WERI-Rb-1 (cell line): ENCODE data around the gene ABHD14A.

ENCODE experiments used
- DNase-seq: peaks from one replicate; pipeline ENCODE4 v3.0.0-alpha.2; 2020
- H3K27ac ChIP-seq: fragments of 250-450 bp; sonication (Bioruptor Pico); 2 replicates; pipeline ENCODE4 v1.5.1; 2020; ENCODE audit warnings: mild to moderate bottlenecking, moderate library complexity
- H3K27me3 ChIP-seq: fragments of 250-450 bp; sonication (Bioruptor Pico); 2 replicates; pipeline ENCODE4 v1.5.1; 2021; ENCODE audit warnings: mild to moderate bottlenecking, low read depth, moderate library complexity; ENCODE audit not compliant: insufficient read depth, severe bottlenecking
- H3K36me3 ChIP-seq: fragments of 250-450 bp; sonication (Bioruptor Pico); 2 replicates; pipeline ENCODE4 v1.5.1; 2020; ENCODE audit warnings: mild to moderate bottlenecking, moderate library complexity
- H3K4me3 ChIP-seq: 2 replicates; pipeline ENCODE4 v1.5.1; 2011; ENCODE audit warnings: low read depth, mild to moderate bottlenecking, control low read depth, low read length
- H3K9me3 ChIP-seq: fragments of 250-450 bp; sonication (Bioruptor Pico); 2 replicates; pipeline ENCODE4 v1.5.1; 2021; ENCODE audit warnings: mild to moderate bottlenecking, moderate library complexity; ENCODE audit not compliant: severe bottlenecking
- TF ChIP-seq, protein P1 (sequence below): IDR thresholded peaks from 2 replicates; pipeline ENCODE4 v1.5.1; 2011; ENCODE audit warnings: low read depth, mild to moderate bottlenecking, control low read depth, inconsistent platforms, low read length

Gene ABHD14A

DNA sequence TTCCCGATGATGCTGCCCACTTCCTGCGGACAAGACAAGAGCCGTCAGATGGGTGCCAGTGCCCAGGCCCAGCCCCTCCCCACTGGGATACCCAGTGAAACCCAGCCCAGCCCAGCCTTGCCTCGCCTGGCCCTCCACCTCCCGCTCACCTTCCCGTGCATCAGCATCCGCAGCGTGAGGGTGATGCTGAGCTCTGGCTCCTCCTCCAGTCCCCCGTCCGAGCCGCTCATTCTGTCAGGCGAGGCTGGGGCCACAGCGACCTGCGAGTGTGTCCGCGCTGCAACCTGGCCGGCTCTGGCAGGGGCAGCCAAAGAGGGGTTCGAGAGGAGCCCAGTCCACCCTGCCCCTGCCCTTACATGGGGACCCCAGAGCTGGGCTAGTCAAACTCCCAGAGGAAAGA is 13.9 kb upstream of the ABHD14A start:
- TF ChIP-seq, protein P1, sequence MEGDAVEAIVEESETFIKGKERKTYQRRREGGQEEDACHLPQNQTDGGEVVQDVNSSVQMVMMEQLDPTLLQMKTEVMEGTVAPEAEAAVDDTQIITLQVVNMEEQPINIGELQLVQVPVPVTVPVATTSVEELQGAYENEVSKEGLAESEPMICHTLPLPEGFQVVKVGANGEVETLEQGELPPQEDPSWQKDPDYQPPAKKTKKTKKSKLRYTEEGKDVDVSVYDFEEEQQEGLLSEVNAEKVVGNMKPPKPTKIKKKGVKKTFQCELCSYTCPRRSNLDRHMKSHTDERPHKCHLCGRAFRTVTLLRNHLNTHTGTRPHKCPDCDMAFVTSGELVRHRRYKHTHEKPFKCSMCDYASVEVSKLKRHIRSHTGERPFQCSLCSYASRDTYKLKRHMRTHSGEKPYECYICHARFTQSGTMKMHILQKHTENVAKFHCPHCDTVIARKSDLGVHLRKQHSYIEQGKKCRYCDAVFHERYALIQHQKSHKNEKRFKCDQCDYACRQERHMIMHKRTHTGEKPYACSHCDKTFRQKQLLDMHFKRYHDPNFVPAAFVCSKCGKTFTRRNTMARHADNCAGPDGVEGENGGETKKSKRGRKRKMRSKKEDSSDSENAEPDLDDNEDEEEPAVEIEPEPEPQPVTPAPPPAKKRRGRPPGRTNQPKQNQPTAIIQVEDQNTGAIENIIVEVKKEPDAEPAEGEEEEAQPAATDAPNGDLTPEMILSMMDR, result no peak
- Histone ChIP-seq H3K36me3 (peaks cover 95% of the 10 kb centered on the region), H3K4me3 (peak overlapping the region; percentile 15), H3K27ac (peak overlapping the region; percentile 100), H3K9me3 (no peaks in the 10 kb centered on the region), H3K27me3 (no peaks in the 10 kb centered on the region)
- DNase-seq, result no peak

- H3K4me3 ChIP-seq, result peak overlapping the region; percentile 47
- DNase-seq, result peak; percentile 95
- no peaks in the 10 kb centered on the region for H3K9me3 ChIP-seq
- peaks cover 95% of the 10 kb centered on the region for H3K36me3 ChIP-seq
- peak overlapping the region; percentile 100 for H3K27ac ChIP-seq
- TF ChIP-seq, protein P1, result no peak
- H3K27me3 ChIP-seq, result no peaks in the 10 kb centered on the region
Observed at GRCh38 chr3:51961602-51962569, 13.0 kb upstream of the ABHD14A start.

DNA sequence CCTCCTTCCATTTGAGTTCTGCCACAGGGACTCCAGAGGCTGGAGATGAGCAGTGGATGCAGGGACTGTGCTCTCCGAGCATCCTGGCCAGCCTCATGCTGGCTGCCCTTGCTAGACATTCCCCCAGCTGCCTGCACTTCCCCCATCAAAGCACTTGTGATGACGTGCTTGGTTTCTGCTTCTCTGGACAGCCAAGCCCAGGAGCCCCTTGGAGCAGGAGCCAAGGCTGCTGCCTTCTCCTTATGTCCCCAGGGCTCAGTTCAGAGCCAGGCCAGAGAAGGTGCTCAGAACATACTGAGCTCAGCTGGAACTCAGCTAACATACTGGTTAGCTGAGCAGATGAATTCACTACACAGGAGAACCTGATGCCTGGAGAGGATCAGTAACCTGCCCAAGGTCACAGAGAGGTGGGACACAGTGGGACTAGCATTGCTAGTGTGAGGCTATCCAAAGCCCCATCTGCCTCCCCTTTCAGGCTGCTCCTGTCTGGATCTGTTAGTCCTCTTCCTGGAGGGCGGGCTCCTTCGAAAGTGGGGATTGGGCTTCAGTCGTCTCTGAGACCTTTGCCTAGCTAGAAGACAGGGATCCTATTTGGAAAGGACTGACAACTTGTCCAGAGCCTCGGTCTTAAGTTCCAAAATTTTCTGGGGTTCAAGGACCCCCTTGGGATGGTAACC is 11.9 kb upstream of the ABHD14A start:
- no peaks in the 10 kb centered on the region for H3K9me3 ChIP-seq
- no peaks in the 10 kb centered on the region for H3K27me3 ChIP-seq
- DNase-seq, result peak; percentile 84
- peak overlapping the region; percentile 47 for H3K4me3 ChIP-seq
- TF ChIP-seq, protein P1, result no peak
- H3K27ac ChIP-seq, result peak overlapping the region; percentile 100
- H3K36me3 ChIP-seq, result peaks cover 89% of the 10 kb centered on the region

GRCh38 chr3:51963951-51964451 is 10.9 kb upstream of the ABHD14A start:
- peak; percentile 99 for DNase-seq
- Histone ChIP-seq H3K27me3 (no peaks in the 10 kb centered on the region), H3K36me3 (peaks cover 85% of the 10 kb centered on the region), H3K4me3 (peak overlapping the region; percentile 93), H3K9me3 (no peaks in the 10 kb centered on the region), H3K27ac (peak overlapping the region; percentile 100)
- TF ChIP-seq, protein P1, result no peak

- DNase-seq, result no peak
- H3K9me3 ChIP-seq, result no peaks in the 10 kb centered on the region
- H3K27me3 ChIP-seq, result no peaks in the 10 kb centered on the region
- H3K27ac ChIP-seq, result peak overlapping the region; percentile 100
- H3K4me3 ChIP-seq, result peak overlapping the region; percentile 93
- peaks cover 83% of the 10 kb centered on the region for H3K36me3 ChIP-seq
- TF ChIP-seq, protein P1, result no peak
Observed at GRCh38 chr3:51964521-51964920, 10.3 kb upstream of the ABHD14A start.
